K562 (cell line): ENCODE results near the gene DCUN1D4. TPM values are rescaled to one million over a fixed set of nuclear protein-coding genes. Genes with fewer than 3 reads are reported as not detected.
A peak's percentile ranks its signal among the peaks of the same experiment; 100 is the strongest.

Experiments used
- BHLHE40 ChIP-seq: IDR thresholded peaks from 2 replicates; pipeline ENCODE4 v1.6.1; 2011; ENCODE audit warnings: low read length, improper control_type of control experiment
- C11orf30 ChIP-seq: fragments of 450-650 bp; IDR thresholded peaks from 2 replicates; pipeline ENCODE4 v1.6.1; 2016; ENCODE audit warnings: low read depth, mild to moderate bottlenecking
- CUX1 ChIP-seq: fragments of 200-800 bp; sonication (Bioruptor generic); IDR thresholded peaks from 2 replicates; pipeline ENCODE4 v1.6.1; 2016; ENCODE audit warnings: missing genetic modification characterization, missing compliant biosample characterization
- GATAD2A ChIP-seq: fragments of 450-650 bp; IDR thresholded peaks from 2 replicates; pipeline ENCODE4 v1.6.1; 2017
- GMEB1 ChIP-seq: fragments of 250-450 bp; sonication (Bioruptor Pico); IDR thresholded peaks from 2 replicates; pipeline ENCODE4 v1.4.0; 2020; ENCODE audit warnings: mild to moderate bottlenecking
- MBD1 ChIP-seq: fragments of 250-450 bp; sonication (Bioruptor Pico); IDR thresholded peaks from 2 replicates; pipeline ENCODE4 v1.8.0; 2022; ENCODE audit warnings: inconsistent platforms
- PKNOX1 ChIP-seq: fragments of 450-650 bp; IDR thresholded peaks from 2 replicates; pipeline ENCODE4 v1.6.1; 2016
- POLR2H ChIP-seq: IDR thresholded peaks from 2 replicates; pipeline ENCODE4 v1.6.1; 2016; ENCODE audit warnings: missing genetic modification characterization, low read depth, mild to moderate bottlenecking, control low read depth, missing compliant biosample characterization, moderate library complexity
- RBM14 ChIP-seq: fragments of 200-400 bp; formaldehyde crosslinking; IDR thresholded peaks from 2 replicates; pipeline ENCODE4 v1.6.1; 2018; ENCODE audit warnings: low read depth, mild to moderate bottlenecking, low read length, moderate library complexity, borderline replicate concordance; ENCODE audit not compliant: insufficient read depth
- RFX7 ChIP-seq: fragments of 250-450 bp; sonication (Bioruptor Pico); IDR thresholded peaks from 2 replicates; pipeline ENCODE4 v1.5.1; 2021; ENCODE audit warnings: mild to moderate bottlenecking
- SAP30 ChIP-seq: fragments of 200-600 bp; sonication (generic); IDR thresholded peaks from 2 replicates; pipeline ENCODE4 v1.6.1; 2012; ENCODE audit warnings: borderline replicate concordance, low read depth, mild to moderate bottlenecking, moderate library complexity, low read length, control low read depth, inconsistent platforms; ENCODE audit not compliant: insufficient read depth, poor library complexity, severe bottlenecking
- SMAD1 ChIP-seq: fragments of 150-350 bp; IDR thresholded peaks from 2 replicates; pipeline ENCODE4 v1.6.1; 2014; ENCODE audit warnings: low read length, low read depth; ENCODE audit not compliant: partially characterized antibody
- TAF1 ChIP-seq: IDR thresholded peaks from 2 replicates; pipeline ENCODE4 v1.6.1; 2011; ENCODE audit warnings: mild to moderate bottlenecking, low read length, moderate library complexity; ENCODE audit not compliant: insufficient read depth, control insufficient read depth, severe bottlenecking; ENCODE audit errors: extremely low read depth
- ZC3H4 ChIP-seq: sonication (generic); formaldehyde crosslinking; IDR thresholded peaks from 2 replicates; pipeline ENCODE4 v1.9.0; 2021; ENCODE audit warnings: missing genetic modification reagents, borderline replicate concordance
- ZNF184 ChIP-seq: sonication (generic); formaldehyde crosslinking; IDR thresholded peaks from 2 replicates; pipeline ENCODE4 v1.5.0; 2020; ENCODE audit warnings: missing genetic modification reagents
- ZNF347 ChIP-seq: fragments of 450-650 bp; formaldehyde crosslinking; IDR thresholded peaks from 2 replicates; pipeline ENCODE4 v1.4.0; 2020; ENCODE audit warnings: low read depth, mild to moderate bottlenecking, moderate library complexity
- ZNF785 ChIP-seq: fragments of 250-450 bp; sonication (Bioruptor Pico); IDR thresholded peaks from 2 replicates; pipeline ENCODE4 v1.4.0; 2020; ENCODE audit warnings: mild to moderate bottlenecking
- polyA plus RNA-seq, 8 experiments: library from polyadenylated mRNA; depleted of rRNA in 4 of 8; stranded (reverse) in 5 of 8; unstranded in 3 of 8; fragments of >200 nt; fragmentation: Nextera tagmentation in 2 of 8; fragmentation: Illumina TruSeq in 1 of 8; extraction: Ambion mirVana in 2 of 8; extraction: Trizol in 1 of 8; gene quantifications; 2 replicates each; pipeline versions ENCODE4 v1.2.1 to v1.2.3, GENCODE V29; 2011 to 2014; ENCODE audit warnings: inconsistent platforms in 1 of 8, missing spikeins in 1 of 8
- total RNA-seq, 7 experiments: library from RNA; depleted of rRNA in 6 of 7; stranded (reverse); fragments of >200 nt in 6 of 7; fragmentation: Illumina TruSeq in 2 of 7; extraction: Trizol in 2 of 7; gene quantifications; 2 replicates each; pipeline versions ENCODE4 v1.2.1 to v1.2.3, GENCODE V29; 2011 to 2021; ENCODE audit warnings: low replicate concordance in 1 of 7

Gene DCUN1D4
- total and polyA plus RNA-seq, 9 of the 15 experiments (the other 6 are each of a cell fraction or from before 2014, with no cell fraction given): 15.1 to 73.5 (median 23.0) TPM

- TF ChIP-seq RBM14 (no peak), ZNF785 (no peak), GMEB1 (CRISPR knock-in tag) (0 out of 2 replicates have a peak, but pooled peaks have one; percentile 17), C11orf30 (no peak), CUX1 (CRISPR knock-in tag) (no peak), BHLHE40 (peak; percentile 89), ZNF184 (no peak), POLR2H (tag) (no peak), SMAD1 (no peak), ZNF347 (CRISPR knock-in tag) (no peak), SAP30 (peak; percentile 40), TAF1 (peak; percentile 67), RFX7 (CRISPR knock-in tag) (no peak), GATAD2A (0 out of 2 replicates have a peak, but pooled peaks have one; percentile 5), ZC3H4 (CRISPR knock-in tag) (no peak), MBD1 (CRISPR knock-in tag) (no peak), PKNOX1 (no peak)
Measured at GRCh38 chr4:51844153-51845054, 1.5 kb downstream of the DCUN1D4 start (continued).
